DOHH2 (cell line): ENCODE data around the gene UBE3A.

ENCODE experiments used
- EZH2phosphoT487 ChIP-seq: fragments of 200-600 bp; sonication (generic); IDR thresholded peaks from 2 replicates; pipeline ENCODE4 v1.6.1; 2017; ENCODE audit warnings: borderline replicate concordance, mild to moderate bottlenecking, antibody characterized with exemption, low read length, moderate library complexity, mixed read lengths
- TF ChIP-seq, protein P1 (sequence below): fragments of 200-600 bp; sonication (generic); IDR thresholded peaks from one replicate; pipeline ENCODE4 v1.5.1; 2014; ENCODE audit warnings: antibody characterized with exemption, mild to moderate bottlenecking, low read depth, low read length; ENCODE audit not compliant: poor library complexity, severe bottlenecking

DNA sequence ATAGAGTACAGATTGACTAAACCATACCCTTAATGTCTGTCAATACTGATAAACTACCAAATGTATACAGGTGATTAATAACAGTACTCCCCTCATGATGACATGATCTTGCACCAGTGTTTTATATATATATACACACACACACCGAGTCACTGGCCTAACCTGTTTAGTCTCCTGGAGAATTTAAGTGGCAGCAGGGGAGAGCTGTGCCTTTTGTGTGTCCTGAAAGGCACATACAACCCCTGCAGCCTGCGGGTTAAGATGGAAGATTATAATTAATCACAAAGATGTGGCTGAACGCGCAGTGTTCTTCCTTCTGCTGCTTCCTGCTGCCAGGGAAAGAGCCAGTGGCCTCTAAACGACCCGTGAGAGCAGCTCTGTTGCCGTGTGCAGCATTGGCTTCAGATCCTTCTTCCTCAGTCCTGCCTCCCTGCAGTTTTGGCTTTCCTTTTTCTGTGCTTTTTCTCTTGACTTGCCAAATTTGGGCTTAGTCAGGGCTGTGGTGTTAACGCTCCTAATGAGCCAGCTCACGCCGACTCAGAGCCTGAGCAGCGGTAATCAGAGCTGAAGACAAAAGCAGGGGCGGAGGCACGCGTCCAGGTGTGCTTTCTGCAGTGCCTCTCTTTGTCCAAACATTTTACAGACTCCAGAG, 42.5 kb upstream of the UBE3A start:
- TF ChIP-seq, protein P1, sequence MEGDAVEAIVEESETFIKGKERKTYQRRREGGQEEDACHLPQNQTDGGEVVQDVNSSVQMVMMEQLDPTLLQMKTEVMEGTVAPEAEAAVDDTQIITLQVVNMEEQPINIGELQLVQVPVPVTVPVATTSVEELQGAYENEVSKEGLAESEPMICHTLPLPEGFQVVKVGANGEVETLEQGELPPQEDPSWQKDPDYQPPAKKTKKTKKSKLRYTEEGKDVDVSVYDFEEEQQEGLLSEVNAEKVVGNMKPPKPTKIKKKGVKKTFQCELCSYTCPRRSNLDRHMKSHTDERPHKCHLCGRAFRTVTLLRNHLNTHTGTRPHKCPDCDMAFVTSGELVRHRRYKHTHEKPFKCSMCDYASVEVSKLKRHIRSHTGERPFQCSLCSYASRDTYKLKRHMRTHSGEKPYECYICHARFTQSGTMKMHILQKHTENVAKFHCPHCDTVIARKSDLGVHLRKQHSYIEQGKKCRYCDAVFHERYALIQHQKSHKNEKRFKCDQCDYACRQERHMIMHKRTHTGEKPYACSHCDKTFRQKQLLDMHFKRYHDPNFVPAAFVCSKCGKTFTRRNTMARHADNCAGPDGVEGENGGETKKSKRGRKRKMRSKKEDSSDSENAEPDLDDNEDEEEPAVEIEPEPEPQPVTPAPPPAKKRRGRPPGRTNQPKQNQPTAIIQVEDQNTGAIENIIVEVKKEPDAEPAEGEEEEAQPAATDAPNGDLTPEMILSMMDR: no peak
- TF ChIP-seq EZH2phosphoT487: no peak
